Measurements from ENCODE around the gene DIP2B. TPM values are rescaled to one million over a fixed set of nuclear protein-coding genes. Genes with fewer than 3 reads are reported as not detected.
"Not testable (repeated sequence)": the region's sequence is repeated elsewhere in the genome, so short reads cannot be mapped to it uniquely, and the experiment has no call there.

Gene DIP2B
- total RNA-seq, 4 donors from 2014 or later = 31.1 to 57.2 (median 46.5) TPM

DNA sequence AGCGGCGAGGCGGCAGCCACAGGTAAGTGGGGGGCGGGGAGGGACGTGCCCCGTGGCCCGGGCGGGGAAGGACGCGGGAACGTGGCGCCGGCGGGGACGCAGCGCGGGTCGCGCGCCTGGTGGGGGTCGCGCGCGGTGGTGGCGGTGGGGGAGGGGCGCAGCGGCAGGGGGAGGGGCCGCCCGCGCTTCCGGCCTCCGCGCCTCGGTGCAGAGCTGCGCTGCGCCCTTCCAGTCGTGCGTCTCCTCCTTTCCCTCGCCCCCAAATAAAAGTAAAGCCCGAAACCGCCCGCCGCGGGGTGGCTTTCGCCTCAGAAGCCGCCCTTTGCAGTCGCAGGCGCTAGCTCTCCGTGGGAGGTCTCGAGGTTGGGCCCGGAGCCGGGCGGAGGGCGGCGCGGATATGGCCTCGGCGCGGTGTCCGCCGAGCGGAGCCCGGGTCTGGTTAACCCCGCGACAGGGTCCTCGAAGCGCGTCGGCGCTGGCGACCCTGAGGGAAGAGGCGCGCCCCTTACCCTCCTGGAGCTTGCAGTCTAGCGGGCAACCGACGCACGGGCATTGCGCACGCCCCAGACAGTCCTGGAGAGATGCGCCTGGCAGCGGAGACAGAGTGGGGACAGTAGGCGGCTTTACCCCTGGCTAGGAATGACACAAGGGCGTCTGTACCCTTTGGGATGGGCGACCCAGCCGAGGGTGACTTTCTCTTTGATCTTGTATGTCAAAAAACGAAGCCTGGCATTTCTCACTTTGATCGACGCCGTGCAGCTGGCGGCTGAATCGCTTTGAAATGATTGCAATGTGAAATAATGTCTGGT lies 259.7 kb downstream of the DIP2B start:
- Histone ChIP-seq H3K4me1 (peaks cover 15 to 59% (median 19%) of the 10 kb centered on the region in 3 donors), H3K36me3 (no peaks in the 10 kb centered on the region), H3K27ac (peak overlapping the region; percentile 98 to 99 (median 98)), H3K4me3 (peak overlapping the region; percentile 84 to 100 (median 90)), H3K9me3 (no peaks in the 10 kb centered on the region), H3K27me3 (no peaks in the 10 kb centered on the region)
- DNase-seq = no peak
- 0 to 1% methylated on average over 15 to 21 of the region's 91 CpGs for WGBS, 2 donors
- intact Hi-C loops (cut with DNase I) = loop anchor here (5.0 kb wide), 1 partner anchor 223 kb away; no protein-coding TSS in a partner anchor
- no peak for TF ChIP-seq POLR2A (IDR thresholded peaks at IDR 0.05)
- TF ChIP-seq, protein P1, sequence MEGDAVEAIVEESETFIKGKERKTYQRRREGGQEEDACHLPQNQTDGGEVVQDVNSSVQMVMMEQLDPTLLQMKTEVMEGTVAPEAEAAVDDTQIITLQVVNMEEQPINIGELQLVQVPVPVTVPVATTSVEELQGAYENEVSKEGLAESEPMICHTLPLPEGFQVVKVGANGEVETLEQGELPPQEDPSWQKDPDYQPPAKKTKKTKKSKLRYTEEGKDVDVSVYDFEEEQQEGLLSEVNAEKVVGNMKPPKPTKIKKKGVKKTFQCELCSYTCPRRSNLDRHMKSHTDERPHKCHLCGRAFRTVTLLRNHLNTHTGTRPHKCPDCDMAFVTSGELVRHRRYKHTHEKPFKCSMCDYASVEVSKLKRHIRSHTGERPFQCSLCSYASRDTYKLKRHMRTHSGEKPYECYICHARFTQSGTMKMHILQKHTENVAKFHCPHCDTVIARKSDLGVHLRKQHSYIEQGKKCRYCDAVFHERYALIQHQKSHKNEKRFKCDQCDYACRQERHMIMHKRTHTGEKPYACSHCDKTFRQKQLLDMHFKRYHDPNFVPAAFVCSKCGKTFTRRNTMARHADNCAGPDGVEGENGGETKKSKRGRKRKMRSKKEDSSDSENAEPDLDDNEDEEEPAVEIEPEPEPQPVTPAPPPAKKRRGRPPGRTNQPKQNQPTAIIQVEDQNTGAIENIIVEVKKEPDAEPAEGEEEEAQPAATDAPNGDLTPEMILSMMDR (IDR thresholded peaks at IDR 0.05) = no peak

GRCh38 chr12:50765095-50765911 lies 260.5 kb downstream of the DIP2B start:
- Histone ChIP-seq H3K27ac (peak overlapping the region; percentile 98 to 99 (median 98)), H3K9me3 (no peaks in the 10 kb centered on the region), H3K27me3 (no peaks in the 10 kb centered on the region), H3K4me1 (peaks cover 15 to 59% (median 19%) of the 10 kb centered on the region in 3 donors), H3K4me3 (peak overlapping the region; percentile 84 to 100 (median 90)), H3K36me3 (peaks cover 0 to 5% (median 0%) of the 10 kb centered on the region in 3 donors)
- 9 to 11% methylated on average over 13 of the region's 13 CpGs for WGBS, 2 donors
- intact Hi-C loops (cut with DNase I) = loop anchor here (5.0 kb wide), 1 partner anchor 222 kb away; no protein-coding TSS in a partner anchor
- TF ChIP-seq, protein P1 (IDR thresholded peaks at IDR 0.05) = peak; percentile 32 to 78 (median 65)
- TF ChIP-seq POLR2A (IDR thresholded peaks at IDR 0.05) = no peak
- no peak for DNase-seq

DNA sequence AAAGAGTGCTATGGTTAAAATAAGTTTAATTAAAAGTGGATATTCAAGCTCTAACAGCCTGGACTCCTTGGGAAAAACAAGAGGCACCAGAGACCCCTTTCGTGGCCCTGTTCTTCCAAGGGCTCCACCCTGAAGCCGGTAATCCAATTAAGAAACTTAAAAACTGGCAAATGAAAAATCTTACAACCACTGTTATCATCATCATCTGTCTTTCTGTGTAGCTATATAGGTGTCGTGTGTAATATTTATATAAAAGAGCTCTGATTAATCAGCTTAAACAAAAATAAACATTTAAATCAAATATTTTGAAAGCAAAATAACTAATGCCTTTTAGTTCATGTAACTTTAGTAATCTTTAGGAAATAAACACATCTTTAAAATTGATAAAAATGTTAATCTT lies 263.6 kb downstream of the DIP2B start:
- intact Hi-C loops (cut with DNase I) = loop anchor here (5.0 kb wide), 1 partner anchor 219 kb away; no protein-coding TSS in a partner anchor
- DNase-seq = no peak
- no peak overlapping the region for H3K27ac ChIP-seq
- H3K36me3 ChIP-seq = peaks cover 0 to 27% (median 0%) of the 10 kb centered on the region in 3 donors
- WGBS, 2 donors = 69 to 72% methylated on average over 3 of the region's 3 CpGs
- H3K9me3 ChIP-seq = no peaks in the 10 kb centered on the region
- no peak for TF ChIP-seq POLR2A (IDR thresholded peaks at IDR 0.05)
- peaks cover 8 to 46% (median 11%) of the 10 kb centered on the region in 3 donors for H3K4me1 ChIP-seq
- H3K27me3 ChIP-seq = no peaks in the 10 kb centered on the region
- H3K4me3 ChIP-seq = no peak overlapping the region

- not testable (repeated sequence) for DNase-seq, H3K27me3 ChIP-seq, H3K27ac ChIP-seq, H3K4me3 ChIP-seq, H3K9me3 ChIP-seq
- intact Hi-C loops (cut with DNase I) = loop anchor here (5.0 kb wide), 1 partner anchor 218 kb away; no protein-coding TSS in a partner anchor
- Histone ChIP-seq H3K36me3 (peaks cover 0 to 27% (median 0%) of the 10 kb centered on the region in 3 donors), H3K4me1 (peaks cover 8 to 45% (median 11%) of the 10 kb centered on the region in 3 donors)
- 76 to 93% methylated on average over 2 of the region's 2 CpGs for WGBS, 2 donors
Observed at GRCh38 chr12:50768813-50769212, 264.0 kb downstream of the DIP2B start.

- Histone ChIP-seq H3K4me1 (peaks cover 0 to 28% (median 0%) of the 10 kb centered on the region in 3 donors), H3K27ac (no peak overlapping the region), H3K9me3 (no peaks in the 10 kb centered on the region), H3K4me3 (no peak overlapping the region), H3K36me3 (peaks cover 0 to 27% (median 0%) of the 10 kb centered on the region in 3 donors), H3K27me3 (no peaks in the 10 kb centered on the region)
- intact Hi-C loops (cut with DNase I) = no loop called here
- no peak for TF ChIP-seq POLR2A (IDR thresholded peaks at IDR 0.05)
- TF ChIP-seq, protein P1 (IDR thresholded peaks at IDR 0.05) = no peak
- 90 to 95% methylated on average over 3 to 5 of the region's 5 CpGs for WGBS, 2 donors
- no peak for DNase-seq
Observed at GRCh38 chr12:50771409-50771808, 266.6 kb downstream of the DIP2B start.
